GM12878 (cell line): ENCODE data around the gene CPHXL2. TPM values are rescaled to one million over a fixed set of nuclear protein-coding genes. Genes with fewer than 3 reads are reported as not detected.
A peak's percentile ranks its signal among the peaks of the same experiment; 100 is the strongest.

Source experiments
- ATAC-seq: fragments of 200-7000 bp; cut with Tn5 transposase; 3 replicates; pipeline ENCODE4 v1.9.1; 2020; ENCODE audit warnings: mild to moderate bottlenecking, moderate library complexity
- Bru-seq: library from RNA; stranded (reverse); fragments of 400-500 nt; gene quantifications from one replicate; lab custom pipeline; 2021; lab: Mats Ljungman, UMichigan
- BruChase-seq, 2 experiments: library from RNA; stranded (reverse); fragments of 400-500 nt; gene quantifications; one replicate each; lab custom pipeline; 2021; lab: Mats Ljungman, UMichigan
- BruUV-seq: library from RNA; stranded (reverse); fragments of 400-500 nt; replicated peaks from 2 replicates; lab custom pipeline; 2021; lab: Mats Ljungman, UMichigan
- CTCF ChIA-PET: fragments of 300-600 bp; sonication (Branson Sonifier 250); formaldehyde crosslinking; extraction: SDS; loops from one replicate; lab custom pipeline; 2021; ENCODE audit warnings: inconsistent platforms; lab: Yijun Ruan, JAX
- POLR2A ChIA-PET: fragments of 350-600 bp; formaldehyde crosslinking; extraction: SDS; loops from one replicate; lab custom pipeline; 2021; ENCODE audit warnings: inconsistent platforms; lab: Charles Lee
- RAD21 ChIA-PET: fragments of 300-600 bp; sonication (Branson Sonifier 250); formaldehyde crosslinking; loops from one replicate; lab custom pipeline; 2023; ENCODE audit warnings: antibody characterized with exemption; ENCODE audit not compliant: unreplicated experiment; lab: Charles Lee
- SMC1A ChIA-PET: fragments of 300-600 bp; sonication (Branson Sonifier 250); formaldehyde crosslinking; loops from one replicate; lab custom pipeline; 2023; ENCODE audit not compliant: unreplicated experiment, uncharacterized antibody; lab: Charles Lee
- DNase-seq: peaks from one replicate; pipeline ENCODE4 v3.0.0-alpha.2; 2011; ENCODE audit warnings: low read depth, low spot score
- FAIRE-seq: peaks from 3 replicates; lab custom pipeline; 2011; peaks lifted over from hg19 to GRCh38; lab: Jason Lieb, UNC
- H2AFZ ChIP-seq: 2 replicates; pipeline ENCODE4 v1.6.0; 2011; ENCODE audit warnings: low read depth, low read length, control low read depth; ENCODE audit not compliant: control insufficient read depth
- H3K27ac ChIP-seq: 2 replicates; pipeline ENCODE4 v1.5.1; 2011; ENCODE audit warnings: control low read depth; ENCODE audit not compliant: control insufficient read depth, insufficient read depth
- H3K27me3 ChIP-seq, 2 experiments: replicated peaks in 1 of 2; 2 replicates each; pipeline versions ENCODE4 v1.6.0 to v1.6.1; 2011; ENCODE audit warnings: low read length in 1 of 2; ENCODE audit not compliant: control insufficient read depth in 2 of 2, insufficient read depth in 2 of 2
- H3K36me3 ChIP-seq, 2 experiments: 2 replicates each; pipeline ENCODE4 v1.5.1; 2011; ENCODE audit warnings: low read length in 1 of 2; ENCODE audit not compliant: control insufficient read depth in 2 of 2, insufficient read depth in 2 of 2
- H3K4me1 ChIP-seq: 2 replicates; pipeline ENCODE4 v1.6.1; 2011; ENCODE audit warnings: mild to moderate bottlenecking, low read length, moderate library complexity, mixed read lengths; ENCODE audit not compliant: control insufficient read depth, insufficient read depth
- H3K4me2 ChIP-seq: 2 replicates; pipeline ENCODE4 v1.6.0; 2011; ENCODE audit warnings: control low read depth; ENCODE audit not compliant: control insufficient read depth, insufficient read depth
- H3K4me3 ChIP-seq: fragments of 200-600 bp; sonication (generic); 2 replicates; pipeline ENCODE4 v1.5.1; 2016
- H3K79me2 ChIP-seq: 2 replicates; pipeline ENCODE4 v1.6.0; 2011; ENCODE audit warnings: low read length; ENCODE audit not compliant: control insufficient read depth, insufficient read depth
- H3K9ac ChIP-seq: 2 replicates; pipeline ENCODE4 v1.8.0; 2011; ENCODE audit warnings: low read length, control low read depth, mixed read lengths; ENCODE audit not compliant: control insufficient read depth, insufficient read depth
- H3K9me3 ChIP-seq: replicated peaks from 3 replicates; pipeline ENCODE4 v1.5.1; 2011; ENCODE audit warnings: mild to moderate bottlenecking, low read length; ENCODE audit not compliant: control insufficient read depth, insufficient read depth
- H4K20me1 ChIP-seq: 2 replicates; pipeline ENCODE4 v1.6.0; 2011; ENCODE audit not compliant: control insufficient read depth, insufficient read depth
- EZH2 ChIP-seq: IDR thresholded peaks from 2 replicates; pipeline ENCODE4 v1.6.1; 2012; ENCODE audit warnings: low read depth, mild to moderate bottlenecking, control low read depth, inconsistent platforms, low read length, borderline replicate concordance; ENCODE audit not compliant: control insufficient read depth
- IKZF2 ChIP-seq, 2 experiments: fragments of 450-650 bp; IDR thresholded peaks; 2 replicates each; pipeline ENCODE4 v1.6.1; 2017; ENCODE audit warnings: mild to moderate bottlenecking in 2 of 2, moderate library complexity in 2 of 2
- IRF5 ChIP-seq: fragments of 450-650 bp; IDR thresholded peaks from 2 replicates; pipeline ENCODE4 v1.6.1; 2017; ENCODE audit warnings: borderline replicate concordance
- NFIC ChIP-seq: IDR thresholded peaks from 2 replicates; pipeline ENCODE4 v1.6.1; 2012; ENCODE audit warnings: low read depth, mild to moderate bottlenecking, inconsistent platforms, low read length, moderate library complexity
- PBX3 ChIP-seq: IDR thresholded peaks from 2 replicates; pipeline ENCODE4 v1.6.1; 2011; ENCODE audit warnings: mild to moderate bottlenecking, low read depth, low read length, moderate library complexity; ENCODE audit not compliant: insufficient replicate concordance
- PML ChIP-seq: IDR thresholded peaks from 2 replicates; pipeline ENCODE4 v1.6.1; 2012; ENCODE audit warnings: low read length, inconsistent platforms
- SUPT20H ChIP-seq: IDR thresholded peaks from 2 replicates; pipeline ENCODE4 v1.6.1; 2011; ENCODE audit warnings: low read depth, mild to moderate bottlenecking, low read length, moderate library complexity, borderline replicate concordance; ENCODE audit not compliant: control insufficient read depth
- WRNIP1 ChIP-seq: IDR thresholded peaks from 2 replicates; pipeline ENCODE4 v1.6.1; 2011; ENCODE audit warnings: low read depth, low read length, improper control_type of control experiment, borderline replicate concordance
- WGBS: methylation state at CpG from one replicate; pipeline ENCODE4 v1.1.6; 2016; ENCODE audit warnings: low lambda C conversion rate; ENCODE audit not compliant: insufficient replicate concordance, insufficient coverage; ENCODE audit errors: missing lambda C conversion rate; 5-methylcytosine and 5-hydroxymethylcytosine counted together
- in situ Hi-C: fragments of 300-500 bp; cut with MboI; formaldehyde crosslinking; loops from 9 replicates; pipeline ENCODE4 v1.14.3; 2018; ENCODE audit warnings: mixed read lengths
- intact Hi-C: fragments of 100-400 bp; cut with micrococcal nuclease; formaldehyde crosslinking; loops from one replicate; pipeline ENCODE4 v1.14.2; 2022; ENCODE audit not compliant: unreplicated experiment
- long read RNA-seq, 2 experiments: library from polyadenylated mRNA; unstranded; transcript quantifications; one replicate each; pipeline ENCODE4 v2.0.0, GENCODE V29; 2019 to 2020
- polyA minus RNA-seq, 3 experiments: library from RNA; depleted of rRNA, polyadenylated mRNA; stranded (reverse); fragments of >200 nt; gene quantifications; 2 replicates each; pipeline ENCODE4 v1.2.3, GENCODE V29; 2011
- polyA plus RNA-seq, 11 experiments: library from polyadenylated mRNA; depleted of rRNA in 4 of 11; unstranded in 6 of 11; stranded (reverse) in 5 of 11; fragments of >200 nt; fragmentation: Nextera tagmentation in 4 of 11; fragmentation: Illumina TruSeq in 1 of 11; extraction: Ambion mirVana in 4 of 11; extraction: Trizol in 1 of 11; gene quantifications; 1 replicate in 1 of 11; 2 replicates in 10 of 11; pipeline versions ENCODE4 v1.2.1 to v1.2.3, GENCODE V29; 2011 to 2016; ENCODE audit warnings: inconsistent platforms in 2 of 11, missing spikeins in 2 of 11, low read depth in 1 of 11
- total RNA-seq, 4 experiments: library from RNA; depleted of rRNA in 3 of 4; stranded (reverse); fragments of >200 nt in 3 of 4; fragmentation: Illumina TruSeq in 1 of 4; extraction: Trizol in 1 of 4; gene quantifications; 2 replicates each; pipeline versions ENCODE4 v1.2.1 to v1.2.3, GENCODE V29; 2013 to 2021

Gene CPHXL2
- not detected in 2 replicates for total RNA-seq (2013; cell fraction: nucleolus; rRNA removed)
- total RNA-seq (2014; rRNA removed) (not detected in 2 replicates), total RNA-seq (2014; rRNA removed; fragmentation: Illumina TruSeq; extraction: Trizol) (not detected in 2 replicates), total RNA-seq (2021) (not detected in 2 replicates), polyA plus RNA-seq (2011; rRNA removed) (not detected in 2 replicates), polyA plus RNA-seq (2014; fragmentation: Illumina TruSeq; extraction: Trizol) (not detected in 2 replicates), polyA plus RNA-seq (2014; fragmentation: Nextera tagmentation; extraction: Ambion mirVana) (not detected), polyA plus RNA-seq (2014; rRNA removed) (not detected in 2 replicates), polyA plus RNA-seq (2016; fragmentation: Nextera tagmentation; extraction: Ambion mirVana) (not detected), polyA minus RNA-seq (2011; rRNA and poly(A)+ RNA removed) (not detected in 2 replicates), Bru-seq, nascent RNA (not detected), BruChase-seq, experiment 1, labeled RNA remaining after a 6-hour chase (not detected), BruChase-seq, experiment 2, labeled RNA remaining after a 2-hour chase (percentile 5 among the genes with signal in this experiment)
- polyA plus RNA-seq (2011; ENCODE audit: low read depth) = not detected
- polyA plus RNA-seq (2011; cell fraction: cytosol; rRNA removed) = not detected in 2 replicates
- not detected in 2 replicates for polyA plus RNA-seq (2011; cell fraction: nucleus; rRNA removed)
- polyA plus RNA-seq (2012) = 0.08 TPM in 1 of 2 replicates, not detected in the other
- polyA minus RNA-seq (2011; cell fraction: cytosol; rRNA and poly(A)+ RNA removed) = not detected in 2 replicates
- polyA minus RNA-seq (2011; cell fraction: nucleus; rRNA and poly(A)+ RNA removed) = not detected in 2 replicates
- long read RNA-seq, experiment 1 = 0 reads
- long read RNA-seq, experiment 2 = 0 reads

GRCh38 chr16:75676909-75677308 is at the start of gene CPHXL2:
Gene CPHXL2, minus strand, starts transcription at chr16:75677009. Its CDS starts 10 bp downstream, at chr16:75676999.
- in situ Hi-C loops (no loop called here), intact Hi-C loops (no loop called here)
- no peak within 1 kb of the TSS for H3K27ac ChIP-seq
- CTCF ChIA-PET = no interaction called here
- RAD21 ChIA-PET = interaction anchor here (0.5 kb wide), 1 partner anchor 127 kb away, joined by 3 read pairs; no protein-coding TSS in a partner anchor
- no peak for TF ChIP-seq PBX3
- no peak for TF ChIP-seq NFIC
- no peak for TF ChIP-seq SUPT20H
- no peak for TF ChIP-seq EZH2
- TF ChIP-seq IKZF2 (IDR thresholded peaks at IDR 0.05) = no peak
- TF ChIP-seq IRF5 = no peak
- no peak for TF ChIP-seq PML
- no peak for TF ChIP-seq WRNIP1
- ATAC-seq (no peak), FAIRE-seq (no peak), DNase-seq (no peak)
- WGBS = 50% methylated on average over 4 of the region's 4 CpGs
- no peak within 1 kb of the TSS for H2AFZ ChIP-seq
- no TSS peak for BruUV-seq
- H3K27me3 ChIP-seq = no peaks in the 10 kb centered on the region
- no peaks in the 10 kb centered on the region for H4K20me1 ChIP-seq
- H3K4me3 ChIP-seq = no peak within 1 kb of the TSS
- H3K79me2 ChIP-seq = no peaks in the 10 kb centered on the region
- SMC1A ChIA-PET = no interaction called here
- H3K4me1 ChIP-seq = no peaks in the 10 kb centered on the region
- H3K4me2 ChIP-seq = no peak within 1 kb of the TSS
- POLR2A ChIA-PET = no interaction called here
- no peaks in the 10 kb centered on the region for H3K9me3 ChIP-seq
- H3K36me3 ChIP-seq = no peaks in the 10 kb centered on the region
- no peak within 1 kb of the TSS for H3K9ac ChIP-seq
